Tibial nerve (tissue), 4 donors: Measurements from ENCODE around the gene MDP1. TPM values are rescaled to one million over a fixed set of nuclear protein-coding genes. Genes with fewer than 3 reads are reported as not detected.
A peak's percentile ranks its signal among the peaks of the same experiment; 100 is the strongest.
"Not testable (repeated sequence)": the region's sequence is repeated elsewhere in the genome, so short reads cannot be mapped to it uniquely, and the experiment has no call there.

Source experiments
- DNase-seq, 2 donors: peaks; one replicate each; pipeline ENCODE4 v3.0.0-alpha.2; 2019; ENCODE audit warnings: low spot score in 2 of 2
- H3K27ac ChIP-seq, 4 donors: fragments of 200-600 bp; sonication (generic) in 3 of 4; one replicate each; pipeline ENCODE4 v1.5.1; 2017 to 2019; ENCODE audit warnings: mild to moderate bottlenecking in 1 of 4
- H3K27me3 ChIP-seq, 2 donors: fragments of 200-600 bp; sonication (generic) in 1 of 2; one replicate each; pipeline versions ENCODE4 v1.5.1 to v1.6.0; 2017 to 2019
- H3K36me3 ChIP-seq, 3 donors: fragments of 200-600 bp; sonication (generic); one replicate each; pipeline ENCODE4 v1.5.1; 2018 to 2019
- H3K4me1 ChIP-seq, 4 donors: fragments of 200-600 bp; sonication (generic) in 3 of 4; one replicate each; pipeline ENCODE4 v1.5.1; 2017 to 2019
- H3K4me3 ChIP-seq, 4 donors: fragments of 200-600 bp; sonication (generic) in 3 of 4; one replicate each; pipeline ENCODE4 v1.5.1; 2017 to 2019; ENCODE audit warnings: mild to moderate bottlenecking in 1 of 4, moderate library complexity in 1 of 4
- H3K9me3 ChIP-seq, 4 donors: fragments of 200-600 bp; sonication (generic) in 3 of 4; one replicate each; pipeline ENCODE4 v1.5.1; 2017 to 2019
- EP300 ChIP-seq, 2 donors: sonication (generic); formaldehyde crosslinking; IDR thresholded peaks; one replicate each; pipeline ENCODE4 v1.6.1; 2017; ENCODE audit warnings: antibody characterized with exemption in 2 of 2, mild to moderate bottlenecking in 1 of 2
- POLR2A ChIP-seq, 2 donors: fragments of 450-650 bp; IDR thresholded peaks; one replicate each; pipeline ENCODE4 v1.6.1; 2017; ENCODE audit warnings: antibody characterized with exemption in 2 of 2, mild to moderate bottlenecking in 2 of 2, moderate library complexity in 2 of 2
- WGBS, 2 donors: methylation state at CpG; one replicate each; pipeline ENCODE4 v1.1.5; 2018; 5-methylcytosine and 5-hydroxymethylcytosine counted together
- total RNA-seq, 4 donors: library from RNA; depleted of rRNA; stranded (reverse); fragments of >200 nt; gene quantifications; one replicate each; pipeline ENCODE4 v1.1.0, GENCODE V29; 2016
- TF ChIP-seq, protein P1 (sequence below), 5 experiments: fragments of 200-600 bp in 3 of 5; fragments of 450-650 bp in 2 of 5; sonication (generic) in 3 of 5; IDR thresholded peaks; one replicate each; pipeline ENCODE4 v1.5.1; 2016 to 2019; ENCODE audit warnings: antibody characterized with exemption in 5 of 5, mild to moderate bottlenecking in 3 of 5, moderate library complexity in 2 of 5

MDP1 gene
- total RNA-seq, 4 donors from 2014 or later = 16.5 to 48.3 (median 28.9) TPM

- 50 to 55% methylated on average over 4 of the region's 4 CpGs for WGBS, 2 donors
- no peaks in the 10 kb centered on the region for H3K9me3 ChIP-seq
These were observed 34.5 kb upstream of the MDP1 start for GRCh38 chr14:24250354-24250753.

DNA sequence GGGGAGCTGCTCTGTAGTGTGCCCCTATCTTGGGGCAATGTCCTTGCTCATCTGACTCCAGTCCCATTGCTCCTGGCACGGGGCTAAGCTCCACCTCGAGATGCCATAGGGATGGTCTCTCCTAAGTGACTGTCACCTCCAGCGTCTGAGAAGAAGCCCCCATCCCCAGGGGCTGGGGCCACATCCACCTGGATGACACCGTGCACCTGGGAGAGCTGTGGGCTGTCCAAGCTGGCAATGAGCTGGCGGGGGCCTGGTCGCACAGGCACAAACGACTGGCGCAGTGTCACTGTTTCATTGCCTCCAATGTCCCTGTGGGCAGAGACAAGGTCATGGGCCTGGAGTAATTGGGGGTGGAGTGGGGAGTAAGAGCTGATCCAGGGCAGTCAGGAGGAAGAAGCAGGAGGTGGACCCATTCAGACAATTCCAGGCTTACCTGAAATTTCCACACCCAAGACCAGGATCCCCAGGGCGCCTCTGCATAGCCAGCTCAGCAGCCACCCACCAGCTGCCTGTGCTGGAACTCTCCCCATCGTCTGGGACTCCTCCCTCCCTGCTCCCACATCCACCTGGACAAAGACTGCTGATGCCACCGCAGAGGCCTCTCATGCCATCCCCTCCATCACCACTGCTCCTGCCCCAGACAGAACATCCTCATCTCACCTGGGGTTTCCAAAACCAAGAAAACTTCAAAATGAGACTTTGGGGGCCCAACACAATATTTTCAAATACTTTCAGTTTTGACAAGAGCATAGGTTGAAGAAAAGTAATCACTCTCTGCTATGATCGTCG is 33.6 kb upstream of the MDP1 start:
- Histone ChIP-seq H3K27ac (no peak overlapping the region), H3K36me3 (peaks cover 0 to 40% (median 0%) of the 10 kb centered on the region in 3 donors), H3K4me3 (no peak overlapping the region), H3K4me1 (no peaks in the 10 kb centered on the region), H3K27me3 (no peaks in the 10 kb centered on the region), H3K9me3 (no peaks in the 10 kb centered on the region)
- 71 to 78% methylated on average over 12 to 13 of the region's 13 CpGs for WGBS, 2 donors
- TF ChIP-seq EP300 (IDR thresholded peaks at IDR 0.05) = no peak
- TF ChIP-seq POLR2A (IDR thresholded peaks at IDR 0.05) = no peak
- TF ChIP-seq, protein P1, sequence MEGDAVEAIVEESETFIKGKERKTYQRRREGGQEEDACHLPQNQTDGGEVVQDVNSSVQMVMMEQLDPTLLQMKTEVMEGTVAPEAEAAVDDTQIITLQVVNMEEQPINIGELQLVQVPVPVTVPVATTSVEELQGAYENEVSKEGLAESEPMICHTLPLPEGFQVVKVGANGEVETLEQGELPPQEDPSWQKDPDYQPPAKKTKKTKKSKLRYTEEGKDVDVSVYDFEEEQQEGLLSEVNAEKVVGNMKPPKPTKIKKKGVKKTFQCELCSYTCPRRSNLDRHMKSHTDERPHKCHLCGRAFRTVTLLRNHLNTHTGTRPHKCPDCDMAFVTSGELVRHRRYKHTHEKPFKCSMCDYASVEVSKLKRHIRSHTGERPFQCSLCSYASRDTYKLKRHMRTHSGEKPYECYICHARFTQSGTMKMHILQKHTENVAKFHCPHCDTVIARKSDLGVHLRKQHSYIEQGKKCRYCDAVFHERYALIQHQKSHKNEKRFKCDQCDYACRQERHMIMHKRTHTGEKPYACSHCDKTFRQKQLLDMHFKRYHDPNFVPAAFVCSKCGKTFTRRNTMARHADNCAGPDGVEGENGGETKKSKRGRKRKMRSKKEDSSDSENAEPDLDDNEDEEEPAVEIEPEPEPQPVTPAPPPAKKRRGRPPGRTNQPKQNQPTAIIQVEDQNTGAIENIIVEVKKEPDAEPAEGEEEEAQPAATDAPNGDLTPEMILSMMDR (IDR thresholded peaks at IDR 0.05) = no peak
- no peak for DNase-seq

More at GRCh38 chr14:24250354-24250753, 34.5 kb upstream of the MDP1 start:
- Histone ChIP-seq H3K27ac (no peak overlapping the region), H3K36me3 (peaks cover 0 to 49% (median 0%) of the 10 kb centered on the region in 3 donors), H3K4me1 (no peaks in the 10 kb centered on the region), H3K27me3 (no peaks in the 10 kb centered on the region), H3K4me3 (no peak overlapping the region)
- TF ChIP-seq, protein P1 (IDR thresholded peaks at IDR 0.05) = no peak
- TF ChIP-seq EP300 (IDR thresholded peaks at IDR 0.05) (no peak), POLR2A (IDR thresholded peaks at IDR 0.05) (no peak)
- DNase-seq = no peak

- TF ChIP-seq POLR2A (IDR thresholded peaks at IDR 0.05) = no peak
- TF ChIP-seq EP300 (IDR thresholded peaks at IDR 0.05) = no peak
- TF ChIP-seq, protein P1 (IDR thresholded peaks at IDR 0.05) = no peak
- H3K27ac ChIP-seq = no peak overlapping the region
- 70 to 81% methylated on average over 7 of the region's 7 CpGs for WGBS, 2 donors
- H3K9me3 ChIP-seq = no peaks in the 10 kb centered on the region
- H3K27me3 ChIP-seq = no peaks in the 10 kb centered on the region
- H3K36me3 ChIP-seq = peaks cover 0 to 20% (median 0%) of the 10 kb centered on the region in 3 donors
- no peak overlapping the region for H3K4me3 ChIP-seq
- DNase-seq = no peak
- H3K4me1 ChIP-seq = peaks cover 0 to 9% (median 7%) of the 10 kb centered on the region in 4 donors
These were observed 31.6 kb upstream of the MDP1 start for GRCh38 chr14:24247422-24247821.

GRCh38 chr14:24246765-24247212 is 30.9 kb upstream of the MDP1 start:
- Histone ChIP-seq H3K27ac (peak overlapping the region in 1 of 4 donors; percentile 28), H3K27me3 (no peaks in the 10 kb centered on the region), H3K4me1 (peaks cover 0 to 9% (median 7%) of the 10 kb centered on the region in 4 donors), H3K9me3 (no peaks in the 10 kb centered on the region), H3K36me3 (peaks cover 0 to 15% (median 0%) of the 10 kb centered on the region in 3 donors), H3K4me3 (no peak overlapping the region)
- no peak for DNase-seq
- TF ChIP-seq, protein P1 (IDR thresholded peaks at IDR 0.05) = no peak
- TF ChIP-seq EP300 (IDR thresholded peaks at IDR 0.05) (no peak), POLR2A (IDR thresholded peaks at IDR 0.05) (no peak)
- WGBS, 2 donors = 78 to 88% methylated on average over 3 of the region's 3 CpGs

DNA sequence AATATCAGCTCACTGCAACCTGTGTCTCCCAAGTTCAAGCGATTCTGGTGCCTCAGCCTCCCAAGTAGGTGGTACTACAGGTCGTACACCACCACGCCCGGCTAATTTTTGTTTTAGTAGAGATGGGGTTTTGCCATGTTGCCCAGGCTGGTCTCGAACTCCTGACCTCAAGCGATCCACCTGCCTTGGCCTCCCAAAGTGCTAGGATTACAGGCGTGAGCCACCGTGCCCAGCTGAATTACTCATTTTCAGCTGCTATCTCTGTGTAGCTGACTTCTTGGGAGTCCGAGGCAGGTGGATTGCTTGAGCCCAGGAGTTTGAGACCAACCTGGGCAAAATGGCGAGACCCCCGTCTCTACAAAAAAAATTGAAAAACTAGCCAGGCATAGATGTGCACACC is 29.5 kb upstream of the MDP1 start:
- H3K4me1 ChIP-seq = peaks cover 0 to 23% (median 21%) of the 10 kb centered on the region in 4 donors
- not testable (repeated sequence) for H3K27ac ChIP-seq, DNase-seq, H3K27me3 ChIP-seq, H3K4me3 ChIP-seq, H3K9me3 ChIP-seq
- H3K36me3 ChIP-seq = peaks cover 3 to 18% (median 4%) of the 10 kb centered on the region in 3 donors
- WGBS, 2 donors = 85 to 93% methylated on average over 11 of the region's 11 CpGs
